HUES48 (cell line): ENCODE data around the gene SCGB1C2.
"Not testable (repeated sequence)": the region's sequence is repeated elsewhere in the genome, so short reads cannot be mapped to it uniquely, and the experiment has no call there.

Experiments used
- H3K27ac ChIP-seq: one replicate; pipeline ENCODE4 v1.7.0; 2013; ENCODE audit warnings: low read depth, low read length, inconsistent platforms
- H3K27me3 ChIP-seq: 2 replicates; pipeline ENCODE4 v1.6.1; 2013; ENCODE audit warnings: mild to moderate bottlenecking, low read length; ENCODE audit not compliant: control insufficient read depth, insufficient read depth
- H3K36me3 ChIP-seq: 2 replicates; pipeline ENCODE4 v1.6.1; 2013; ENCODE audit warnings: low read length; ENCODE audit not compliant: control insufficient read depth, insufficient read depth
- H3K4me1 ChIP-seq: 2 replicates; pipeline ENCODE4 v1.6.1; 2013; ENCODE audit warnings: mild to moderate bottlenecking, low read length; ENCODE audit not compliant: control insufficient read depth, insufficient read depth
- H3K4me3 ChIP-seq: 2 replicates; pipeline ENCODE4 v1.5.1; 2013; ENCODE audit warnings: mild to moderate bottlenecking, low read depth, low read length
- H3K9ac ChIP-seq: 2 replicates; pipeline ENCODE4 v1.6.1; 2013; ENCODE audit warnings: mild to moderate bottlenecking, low read depth, low read length, moderate library complexity
- H3K9me3 ChIP-seq: 2 replicates; pipeline ENCODE4 v1.6.1; 2013; ENCODE audit warnings: low read length; ENCODE audit not compliant: control insufficient read depth, insufficient read depth

The SCGB1C2 gene

DNA sequence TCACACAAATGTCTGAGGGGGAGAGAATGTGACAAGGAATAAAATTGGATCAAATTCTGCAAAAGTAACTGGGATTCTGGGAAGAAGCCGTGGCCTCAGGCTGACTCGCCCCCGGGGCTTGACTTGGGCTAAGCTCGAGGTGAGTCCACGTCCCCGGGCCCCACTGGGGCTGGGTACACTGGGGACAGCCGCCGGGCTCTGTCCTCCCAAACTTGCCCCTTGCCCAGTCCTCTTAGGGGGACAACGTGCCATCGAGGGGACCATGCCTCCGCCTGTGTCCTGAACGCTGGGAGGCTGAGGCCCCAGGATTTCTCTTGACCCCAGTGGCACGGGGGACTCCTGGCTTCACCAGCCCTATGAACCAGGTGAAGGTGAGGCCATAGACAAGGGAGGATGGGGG, 23.0 kb downstream of the SCGB1C2 start:
- no peaks in the 10 kb centered on the region for H3K4me1 ChIP-seq
- H3K4me3 ChIP-seq = no peak overlapping the region

DNA sequence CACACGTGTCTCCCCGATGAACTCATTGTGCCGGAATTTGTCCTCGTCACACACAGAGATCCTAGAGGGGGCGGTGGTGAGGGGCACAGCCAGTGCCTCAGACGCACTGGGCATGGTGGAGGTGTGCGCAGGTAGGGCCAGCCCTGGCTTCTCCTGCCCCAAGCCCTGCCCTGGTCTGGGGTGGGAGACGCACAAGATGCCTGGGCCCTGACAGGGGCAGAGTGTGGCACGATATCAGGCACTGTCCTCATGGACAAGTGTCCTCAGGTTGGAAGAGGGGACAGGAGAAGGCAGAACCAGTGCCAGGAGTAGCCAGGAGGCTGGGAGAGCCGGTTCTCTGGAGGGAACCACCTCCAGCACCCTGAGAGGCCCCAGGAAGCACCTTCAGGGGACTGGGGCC, 24.1 kb downstream of the SCGB1C2 start:
- Histone ChIP-seq H3K36me3 (no peaks in the 10 kb centered on the region), H3K4me3 (no peak overlapping the region), H3K9me3 (no peaks in the 10 kb centered on the region), H3K27ac (no peak overlapping the region), H3K9ac (no peak overlapping the region), H3K27me3 (no peaks in the 10 kb centered on the region), H3K4me1 (no peaks in the 10 kb centered on the region)

More for the DNA sequence above, 23.0 kb downstream of the SCGB1C2 start:
- Histone ChIP-seq H3K9ac (no peak overlapping the region), H3K27me3 (no peaks in the 10 kb centered on the region), H3K9me3 (no peaks in the 10 kb centered on the region), H3K27ac (no peak overlapping the region), H3K36me3 (no peaks in the 10 kb centered on the region)

DNA sequence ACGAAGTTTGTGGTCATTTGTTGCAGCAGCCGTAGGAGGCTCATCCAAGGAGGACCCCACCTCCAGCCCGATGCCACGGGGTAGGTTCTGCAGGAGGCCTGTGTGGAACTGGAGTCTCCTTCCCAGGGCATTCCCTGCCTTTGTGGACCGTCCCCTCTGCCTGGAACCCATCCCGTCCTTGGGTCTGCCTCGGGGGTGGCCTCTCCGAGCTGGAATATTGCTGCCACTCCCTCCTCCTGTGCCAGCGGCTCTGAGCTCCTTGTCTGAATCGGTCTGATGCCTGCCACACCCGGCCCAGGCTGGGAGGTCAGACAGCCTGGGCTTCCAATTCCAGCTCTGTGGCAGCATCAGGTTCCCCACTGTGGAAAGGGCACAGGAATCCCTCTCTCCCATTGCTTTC, 25.3 kb downstream of the SCGB1C2 start:
- Histone ChIP-seq H3K9ac (no peak overlapping the region), H3K36me3 (no peaks in the 10 kb centered on the region), H3K27ac (no peak overlapping the region), H3K4me1 (no peaks in the 10 kb centered on the region), H3K9me3 (no peaks in the 10 kb centered on the region), H3K27me3 (no peaks in the 10 kb centered on the region), H3K4me3 (no peak overlapping the region)

DNA sequence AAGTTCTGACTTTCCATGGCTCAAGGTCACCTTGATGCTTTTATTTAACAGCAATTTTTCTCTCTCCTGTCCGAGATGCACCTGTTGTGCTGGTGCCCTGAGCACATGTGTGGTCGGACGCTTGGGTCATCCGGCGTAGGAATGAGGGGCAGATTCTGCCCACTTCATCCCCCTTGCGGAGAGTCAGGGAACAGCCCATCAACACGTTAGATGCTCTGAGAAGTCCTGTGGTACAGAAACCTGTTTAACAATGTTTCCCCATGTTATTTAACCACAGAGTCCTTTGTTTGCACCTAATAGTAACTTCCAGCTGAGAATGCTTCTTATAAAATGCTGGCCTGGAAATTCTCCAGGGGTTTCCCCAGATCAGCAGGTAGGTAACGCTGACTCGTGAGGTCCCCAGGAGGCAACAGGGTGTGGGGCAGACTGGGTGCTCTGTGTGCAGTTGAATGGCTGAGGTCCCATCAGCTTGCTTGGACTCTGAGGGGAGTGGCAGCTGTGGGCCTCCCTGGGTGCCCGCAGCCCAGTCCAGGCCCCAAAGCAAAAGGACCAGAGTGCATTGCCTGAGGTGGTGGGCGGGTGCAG, 26.2 kb downstream of the SCGB1C2 start:
- H3K4me3 ChIP-seq = no peak overlapping the region
- no peaks in the 10 kb centered on the region for H3K4me1 ChIP-seq
- no peaks in the 10 kb centered on the region for H3K9me3 ChIP-seq
- H3K27me3 ChIP-seq = no peaks in the 10 kb centered on the region
- H3K27ac ChIP-seq = no peak overlapping the region
- no peak overlapping the region for H3K9ac ChIP-seq
- no peaks in the 10 kb centered on the region for H3K36me3 ChIP-seq

DNA sequence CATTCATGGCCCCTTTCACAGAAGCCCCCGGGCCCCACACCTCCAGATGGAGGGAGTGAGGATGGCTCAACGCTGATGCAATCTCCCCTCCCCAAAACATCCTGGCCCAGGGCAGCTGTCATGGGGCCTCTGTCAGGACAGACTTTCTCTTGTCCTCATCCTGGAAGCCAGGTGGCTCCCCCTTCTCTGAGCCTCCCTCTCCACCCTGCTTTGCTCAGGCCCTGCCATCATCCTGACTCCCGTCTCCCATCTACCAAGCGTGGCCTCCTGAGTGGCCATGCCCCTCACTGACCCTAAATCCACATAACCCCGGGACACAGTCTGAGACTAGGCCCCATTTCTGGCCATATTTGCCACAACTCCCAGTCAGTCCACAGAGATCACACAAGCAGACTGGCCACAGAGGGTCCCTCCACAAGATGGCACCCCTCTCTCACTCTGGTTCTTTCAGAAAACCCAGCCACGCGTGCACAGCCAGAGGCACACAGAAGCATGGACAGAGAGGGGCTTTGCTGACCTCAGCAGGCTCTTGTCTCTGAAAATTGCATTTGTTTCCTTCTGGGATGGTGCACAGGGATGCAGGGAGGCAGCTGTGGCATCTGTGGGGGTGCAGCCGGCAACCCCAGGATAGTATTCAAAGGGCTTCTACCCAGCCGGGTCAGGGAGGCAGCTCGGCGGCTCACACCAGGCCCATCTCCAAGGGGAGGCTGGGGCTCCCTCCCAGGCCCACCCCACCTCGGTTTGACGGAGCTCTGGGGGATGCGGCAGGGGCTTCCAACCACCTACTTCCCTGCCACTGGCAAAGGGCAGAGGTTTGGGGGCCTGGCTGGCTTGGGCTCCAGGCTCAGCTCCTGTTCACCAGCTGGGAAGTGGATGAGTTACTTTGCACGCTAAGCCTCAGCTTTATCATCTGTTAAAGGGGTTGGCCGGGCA, 27.2 kb downstream of the SCGB1C2 start:
- Histone ChIP-seq H3K4me1 (no peaks in the 10 kb centered on the region), H3K4me3 (no peak overlapping the region), H3K27ac (no peak overlapping the region), H3K36me3 (no peaks in the 10 kb centered on the region), H3K9ac (no peak overlapping the region), H3K9me3 (no peaks in the 10 kb centered on the region), H3K27me3 (no peaks in the 10 kb centered on the region)

DNA sequence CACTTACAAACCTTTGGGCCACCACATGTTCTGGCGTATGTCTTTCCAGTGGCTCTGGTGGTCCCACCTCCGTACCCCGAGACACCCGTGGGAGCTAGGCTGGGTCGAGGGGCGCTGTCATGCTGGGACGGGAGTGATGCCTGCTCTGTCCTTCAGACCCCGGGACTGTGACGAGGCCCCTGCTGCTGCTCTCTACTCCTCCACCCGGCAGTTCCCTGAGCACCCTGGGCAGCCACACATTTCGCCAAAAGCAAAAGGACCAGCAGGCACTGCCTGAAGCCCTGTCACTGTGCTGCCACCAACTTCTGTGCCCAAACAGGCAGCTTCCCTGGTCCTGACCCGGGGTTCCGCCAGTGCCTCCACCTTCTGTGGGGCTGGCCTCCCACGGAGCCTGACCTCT, 28.6 kb downstream of the SCGB1C2 start:
- H3K27me3 ChIP-seq = no peaks in the 10 kb centered on the region
- H3K9me3 ChIP-seq = no peaks in the 10 kb centered on the region
- no peaks in the 10 kb centered on the region for H3K36me3 ChIP-seq
- no peak overlapping the region for H3K27ac ChIP-seq
- no peaks in the 10 kb centered on the region for H3K4me1 ChIP-seq
- no peak overlapping the region for H3K4me3 ChIP-seq
- no peak overlapping the region for H3K9ac ChIP-seq

DNA sequence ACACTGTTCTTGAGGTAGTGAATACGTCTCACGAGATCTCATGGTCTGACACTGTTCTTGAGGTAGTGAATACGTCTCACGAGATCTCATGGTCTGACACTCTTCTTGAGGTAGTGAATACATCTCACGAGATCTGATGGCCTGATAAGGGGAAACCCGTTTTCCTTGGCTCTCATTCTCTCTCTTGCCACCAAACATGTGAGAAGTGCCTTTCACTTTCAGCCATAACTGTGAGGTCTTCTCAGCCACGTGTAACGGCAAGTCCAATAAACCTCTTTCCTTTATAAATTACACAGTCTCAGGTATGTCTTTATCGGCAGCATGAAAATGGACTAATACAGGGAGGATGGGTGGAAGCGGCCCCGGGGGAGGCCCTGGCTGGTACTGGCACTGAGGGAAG, 31.2 kb downstream of the SCGB1C2 start:
- H3K4me1 ChIP-seq, H3K27me3 ChIP-seq, H3K4me3 ChIP-seq, H3K9me3 ChIP-seq, H3K27ac ChIP-seq, H3K9ac ChIP-seq, H3K36me3 ChIP-seq: not testable (repeated sequence)

DNA sequence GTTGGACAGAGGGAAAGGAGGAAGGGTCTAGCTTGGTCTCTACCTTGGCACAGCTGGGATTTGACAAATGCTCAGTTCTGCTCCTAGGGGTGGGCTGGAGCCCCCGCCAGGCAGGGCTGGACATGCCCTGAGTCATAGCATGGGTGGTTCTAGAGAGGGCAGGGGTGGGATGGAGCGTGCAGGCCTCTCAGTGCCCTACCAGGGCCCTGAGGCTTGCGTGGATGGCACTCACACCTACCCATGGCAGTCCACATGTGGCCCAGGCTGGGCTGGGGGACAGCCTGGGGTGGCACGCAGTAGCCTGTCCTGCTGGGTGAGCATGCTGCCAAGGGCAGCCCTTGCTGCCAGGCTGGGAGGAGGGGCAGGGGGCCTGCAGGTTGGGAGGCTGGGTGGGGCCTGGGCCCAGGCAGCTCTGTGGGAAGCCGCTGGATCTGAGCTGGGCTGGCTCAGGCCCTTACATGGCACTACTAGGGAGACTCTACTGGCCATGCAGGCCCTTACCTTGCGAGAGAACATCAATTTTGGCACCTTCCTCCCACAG, 32.8 kb downstream of the SCGB1C2 start:
- H3K27ac ChIP-seq = no peak overlapping the region
- no peaks in the 10 kb centered on the region for H3K4me1 ChIP-seq
- no peaks in the 10 kb centered on the region for H3K9me3 ChIP-seq
- H3K36me3 ChIP-seq = no peaks in the 10 kb centered on the region
- H3K27me3 ChIP-seq = no peaks in the 10 kb centered on the region
- H3K9ac ChIP-seq = no peak overlapping the region
- no peak overlapping the region for H3K4me3 ChIP-seq

DNA sequence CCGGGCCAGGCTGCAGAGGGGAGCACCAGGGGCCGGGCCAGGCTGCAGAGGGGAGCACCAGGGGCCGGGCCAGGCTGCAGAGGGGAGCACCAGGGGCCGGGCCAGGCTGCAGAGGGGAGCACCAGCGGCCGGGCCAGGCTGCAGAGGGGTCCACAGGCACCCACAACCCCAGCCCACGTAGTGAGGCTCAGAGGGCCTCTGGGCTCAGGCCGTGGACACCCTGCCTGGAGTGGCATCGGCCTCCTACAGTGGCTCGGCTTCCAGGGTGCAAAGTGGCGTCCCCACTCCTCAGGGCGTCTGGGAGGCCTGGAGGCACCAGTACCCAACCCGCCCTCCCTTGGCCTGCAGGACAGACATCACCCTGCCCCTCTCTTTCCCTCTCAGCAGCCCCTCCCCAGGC, 34.5 kb downstream of the SCGB1C2 start:
- Histone ChIP-seq H3K4me1 (no peaks in the 10 kb centered on the region), H3K4me3 (no peak overlapping the region), H3K27ac (no peak overlapping the region), H3K9me3 (no peaks in the 10 kb centered on the region), H3K27me3 (no peaks in the 10 kb centered on the region), H3K36me3 (no peaks in the 10 kb centered on the region), H3K9ac (no peak overlapping the region)

DNA sequence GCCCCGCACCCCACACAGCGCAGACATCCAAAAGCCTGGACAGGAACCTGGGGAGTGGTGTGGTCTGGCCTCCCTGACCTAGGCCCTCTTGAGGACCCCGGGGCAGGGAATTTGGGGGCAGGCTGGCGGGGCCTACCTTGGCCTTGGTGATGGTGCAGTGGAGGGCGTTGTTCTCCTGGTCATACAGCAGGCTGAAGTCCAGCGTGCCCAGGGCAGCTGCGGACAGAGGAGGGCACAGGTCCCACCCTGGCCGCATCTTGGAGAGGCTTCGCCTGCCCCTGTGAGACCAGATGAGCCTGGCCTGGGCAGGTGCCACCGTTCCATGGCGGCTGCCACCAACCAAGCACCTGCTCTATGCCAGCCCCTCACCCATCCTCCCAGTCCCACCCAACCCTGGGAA, 35.0 kb downstream of the SCGB1C2 start:
- Histone ChIP-seq H3K36me3 (no peaks in the 10 kb centered on the region), H3K27me3 (no peaks in the 10 kb centered on the region), H3K9me3 (no peaks in the 10 kb centered on the region), H3K27ac (no peak overlapping the region), H3K9ac (no peak overlapping the region), H3K4me3 (no peak overlapping the region), H3K4me1 (no peaks in the 10 kb centered on the region)

DNA sequence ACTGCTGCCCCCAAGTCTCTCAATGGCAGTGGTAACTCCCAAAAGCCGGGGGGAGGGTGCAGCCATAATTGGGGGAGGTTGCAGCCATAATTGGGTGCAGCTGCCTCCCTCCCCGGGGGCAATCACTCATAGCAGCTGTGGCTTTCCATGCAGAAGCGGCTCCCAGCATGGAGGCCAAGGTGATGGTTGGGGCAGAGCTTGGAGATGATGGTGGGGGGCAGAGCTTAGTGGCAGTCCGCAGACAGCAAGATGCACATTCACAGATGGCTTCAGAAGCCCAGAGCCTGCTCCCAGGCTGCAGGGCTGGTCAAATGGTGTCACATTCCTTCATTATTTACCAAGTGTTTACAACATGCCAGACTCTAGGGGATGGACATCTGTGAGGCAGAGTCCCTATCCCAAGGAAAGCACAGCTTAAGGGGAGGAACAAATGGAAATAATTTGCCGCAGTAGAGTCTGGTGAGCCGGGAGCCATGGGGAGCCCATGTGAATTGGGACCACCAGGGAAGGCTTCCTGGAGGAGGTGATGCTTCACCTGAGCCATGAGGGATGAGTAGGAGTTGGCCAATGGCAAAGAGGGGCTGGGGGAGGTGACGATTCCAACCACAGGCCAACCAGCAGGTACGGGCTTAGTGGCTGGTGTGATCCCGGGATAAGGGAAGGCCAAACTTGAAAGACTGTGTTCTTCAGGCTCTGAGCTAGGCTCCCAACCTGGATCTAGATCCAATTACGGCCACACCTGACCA, 36.0 kb downstream of the SCGB1C2 start:
- H3K4me3 ChIP-seq = no peak overlapping the region
- no peak overlapping the region for H3K27ac ChIP-seq
- no peaks in the 10 kb centered on the region for H3K36me3 ChIP-seq
- H3K9me3 ChIP-seq = no peaks in the 10 kb centered on the region
- no peaks in the 10 kb centered on the region for H3K27me3 ChIP-seq
- no peaks in the 10 kb centered on the region for H3K4me1 ChIP-seq
- H3K9ac ChIP-seq = no peak overlapping the region
